GM21390 (cell line): ENCODE data around the gene KPNA3.
"Not testable (repeated sequence)": the region's sequence is repeated elsewhere in the genome, so short reads cannot be mapped to it uniquely, and the experiment has no call there.

Experiments
- ATAC-seq: cut with Tn5 transposase; IDR thresholded peaks from one replicate; pipeline ENCODE4 v1.9.1; 2021; ENCODE audit not compliant: unreplicated experiment

Gene KPNA3, protein sequence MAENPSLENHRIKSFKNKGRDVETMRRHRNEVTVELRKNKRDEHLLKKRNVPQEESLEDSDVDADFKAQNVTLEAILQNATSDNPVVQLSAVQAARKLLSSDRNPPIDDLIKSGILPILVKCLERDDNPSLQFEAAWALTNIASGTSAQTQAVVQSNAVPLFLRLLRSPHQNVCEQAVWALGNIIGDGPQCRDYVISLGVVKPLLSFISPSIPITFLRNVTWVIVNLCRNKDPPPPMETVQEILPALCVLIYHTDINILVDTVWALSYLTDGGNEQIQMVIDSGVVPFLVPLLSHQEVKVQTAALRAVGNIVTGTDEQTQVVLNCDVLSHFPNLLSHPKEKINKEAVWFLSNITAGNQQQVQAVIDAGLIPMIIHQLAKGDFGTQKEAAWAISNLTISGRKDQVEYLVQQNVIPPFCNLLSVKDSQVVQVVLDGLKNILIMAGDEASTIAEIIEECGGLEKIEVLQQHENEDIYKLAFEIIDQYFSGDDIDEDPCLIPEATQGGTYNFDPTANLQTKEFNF

DNA sequence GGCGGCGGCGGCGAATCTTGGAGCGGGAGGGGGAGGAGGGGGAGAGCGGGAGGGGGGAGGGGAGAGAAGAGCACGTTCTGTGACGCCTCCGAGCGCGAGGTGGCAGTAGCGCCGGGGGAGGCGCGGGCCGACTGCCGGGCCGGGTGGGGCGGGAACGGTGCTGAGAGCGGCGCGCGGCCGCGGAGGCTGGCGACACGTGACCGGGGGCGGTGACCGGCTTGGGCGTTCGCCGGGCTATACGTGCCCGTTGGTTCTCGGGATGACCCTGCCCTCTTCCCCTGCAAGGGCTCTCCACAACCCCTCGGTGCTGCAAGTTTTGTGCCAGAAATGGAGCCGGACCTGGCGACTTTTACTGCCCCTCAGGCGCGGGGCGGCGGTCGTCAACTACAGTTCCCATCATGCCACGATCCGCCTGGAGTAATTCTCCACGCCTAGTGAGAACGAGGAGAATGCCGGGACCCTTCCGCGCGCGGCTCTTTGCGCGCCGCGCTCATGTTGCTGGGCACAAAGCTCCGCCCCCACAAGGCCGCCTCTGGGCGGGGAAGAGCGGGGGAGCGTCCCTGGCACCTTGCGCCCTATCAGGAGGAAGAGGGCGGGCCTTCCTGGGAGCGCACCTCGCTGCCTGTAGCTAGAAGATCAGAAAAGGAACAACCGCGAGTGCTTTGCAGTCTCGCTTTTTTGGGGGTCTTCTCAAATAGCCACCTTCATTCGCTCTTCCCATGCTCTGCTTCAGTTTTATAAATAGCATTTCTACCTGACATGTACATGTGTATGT, at the start of gene KPNA3:
Gene KPNA3 (minus strand): TSS at position 133 of the 775 bp plus-strand sequence. CDS start 176 bp downstream, outside the sequence.
- peak; percentile 88 for ATAC-seq

DNA sequence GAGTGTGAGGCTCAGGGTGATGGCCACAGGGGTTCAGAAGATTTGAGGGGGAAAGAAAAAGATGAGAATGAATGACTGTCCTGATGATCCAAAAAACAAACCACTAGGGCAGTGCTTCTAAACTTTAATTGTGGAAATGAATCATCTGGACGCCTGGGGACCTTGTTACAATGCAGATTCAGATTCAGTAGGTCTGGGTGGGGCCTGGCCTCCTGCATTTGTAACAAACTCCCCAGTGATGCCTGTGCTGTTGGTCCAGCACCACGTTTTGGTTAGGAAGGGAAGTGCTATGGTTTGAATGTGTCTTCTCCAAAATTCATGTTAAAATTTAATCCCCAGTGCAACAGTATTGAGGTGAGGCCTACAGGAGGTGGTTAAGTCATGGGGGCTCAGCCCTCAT, 49.5 kb upstream of the KPNA3 start:
- ATAC-seq = no peak

DNA sequence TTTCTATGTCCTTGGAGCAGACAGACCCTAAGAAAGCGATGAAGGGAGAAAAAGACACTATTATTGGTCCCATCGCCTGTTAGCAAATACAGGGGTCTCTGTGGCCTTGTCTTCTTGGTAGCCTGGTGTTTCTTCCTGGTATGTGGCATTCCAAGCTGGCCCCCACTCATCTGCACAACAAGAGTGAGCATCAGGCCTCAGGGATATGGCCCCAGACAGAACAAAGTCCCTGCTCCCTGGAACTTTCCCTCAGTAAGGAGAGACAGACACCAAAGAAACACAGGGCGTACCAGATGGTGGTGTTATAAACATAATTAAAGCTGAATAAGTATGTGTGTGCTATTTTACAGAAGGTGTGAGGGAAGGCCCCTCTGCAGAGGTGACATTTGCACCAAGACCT, 48.2 kb upstream of the KPNA3 start:
- ATAC-seq = no peak

DNA sequence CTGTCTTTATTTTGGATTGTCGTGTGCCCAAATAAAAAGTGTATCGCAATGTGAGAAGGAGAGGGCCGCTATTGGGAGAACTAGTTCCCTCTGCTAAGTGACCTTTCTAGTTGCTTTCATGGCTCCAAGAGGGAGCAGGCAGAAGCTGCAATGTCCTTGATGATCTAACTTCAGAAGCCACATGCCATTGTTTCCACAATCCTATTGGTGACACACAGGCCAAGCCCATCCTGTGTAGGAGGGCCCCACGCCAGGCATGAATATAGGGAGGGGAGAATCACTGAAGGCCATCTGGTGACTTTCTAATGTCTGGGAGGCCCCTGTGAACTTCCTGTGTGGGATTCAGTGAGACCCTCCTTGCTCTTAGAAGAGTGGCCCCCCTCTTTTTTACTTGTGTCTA, 47.8 kb upstream of the KPNA3 start:
- ATAC-seq = no peak

DNA sequence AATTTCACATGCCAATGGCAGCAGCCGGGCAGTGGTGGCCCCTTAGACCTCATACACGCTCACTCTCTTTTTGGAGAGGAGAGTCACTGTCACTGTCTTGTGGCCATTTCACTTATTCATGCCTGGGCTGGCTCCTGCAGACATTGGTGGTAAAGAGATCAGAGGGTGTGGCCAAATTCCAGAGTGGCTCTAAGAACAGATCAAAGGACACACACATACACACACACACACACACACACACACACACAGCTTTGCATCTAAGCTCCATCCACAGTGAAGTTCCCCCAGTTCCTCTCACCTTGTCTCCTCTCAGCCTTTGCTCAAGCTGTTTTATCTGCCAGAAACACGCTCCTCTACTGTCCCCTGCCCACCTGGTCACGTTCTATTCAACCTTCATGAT, 46.5 kb upstream of the KPNA3 start:
- ATAC-seq = no peak

DNA sequence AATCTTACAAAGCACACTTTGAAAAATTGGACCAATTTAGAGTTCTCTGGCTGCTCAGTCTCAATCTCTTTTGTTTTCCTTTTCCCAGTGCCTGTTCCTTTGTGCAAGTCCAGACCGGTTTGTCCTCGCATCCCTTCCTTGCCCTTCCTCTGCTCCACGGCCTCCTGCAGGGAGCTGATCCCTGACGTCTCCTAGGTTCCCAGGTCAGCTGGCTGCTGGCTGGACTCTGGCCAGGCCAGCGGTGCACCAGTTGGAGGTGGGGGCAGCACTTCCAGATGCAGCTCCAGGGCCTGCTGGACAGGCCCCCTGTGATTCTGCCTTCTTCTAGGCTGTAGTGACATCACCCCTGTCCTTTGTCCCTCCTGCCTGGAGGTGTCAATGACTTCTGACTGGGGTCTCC, 44.0 kb upstream of the KPNA3 start:
- ATAC-seq = no peak

DNA sequence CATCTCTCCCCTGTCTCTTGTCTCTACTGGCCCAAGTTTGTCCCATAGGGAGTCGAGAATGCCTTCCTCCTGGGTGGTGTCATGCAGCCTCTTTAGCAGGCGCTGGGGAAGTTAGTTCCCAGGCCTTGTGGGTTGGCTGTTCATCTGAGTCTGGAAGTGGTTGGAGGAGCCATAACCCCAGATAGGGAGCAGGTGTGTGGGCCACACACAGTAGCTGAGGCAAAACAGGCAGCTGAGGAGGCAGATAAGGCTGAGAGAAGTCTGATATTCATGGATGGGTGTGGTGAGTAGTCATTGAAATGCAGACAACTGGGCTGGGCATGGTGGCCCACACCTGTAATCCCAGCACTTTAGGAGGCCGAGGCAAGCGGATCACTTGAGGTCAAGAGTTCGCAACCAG, 40.9 kb upstream of the KPNA3 start:
- ATAC-seq = no peak

DNA sequence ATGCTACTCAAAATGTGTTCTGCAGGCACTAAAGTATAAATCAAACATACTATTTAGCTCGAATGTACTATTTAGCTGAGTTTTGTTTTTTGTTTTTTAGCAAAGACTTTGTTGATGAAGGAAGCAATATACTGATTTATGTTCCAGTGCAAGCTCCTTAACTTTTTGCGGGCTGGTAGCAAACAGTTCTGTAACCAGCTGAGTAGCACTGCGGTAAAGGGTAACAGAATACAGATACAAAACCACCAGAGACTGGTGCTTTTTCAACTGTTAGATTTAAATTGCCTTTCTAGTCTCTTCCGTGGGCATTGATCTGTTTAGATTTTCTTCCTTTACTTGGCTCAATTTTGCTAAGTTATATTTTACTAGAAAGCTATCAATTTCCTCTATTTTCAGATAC, 39.0 kb upstream of the KPNA3 start:
- ATAC-seq = no peak

DNA sequence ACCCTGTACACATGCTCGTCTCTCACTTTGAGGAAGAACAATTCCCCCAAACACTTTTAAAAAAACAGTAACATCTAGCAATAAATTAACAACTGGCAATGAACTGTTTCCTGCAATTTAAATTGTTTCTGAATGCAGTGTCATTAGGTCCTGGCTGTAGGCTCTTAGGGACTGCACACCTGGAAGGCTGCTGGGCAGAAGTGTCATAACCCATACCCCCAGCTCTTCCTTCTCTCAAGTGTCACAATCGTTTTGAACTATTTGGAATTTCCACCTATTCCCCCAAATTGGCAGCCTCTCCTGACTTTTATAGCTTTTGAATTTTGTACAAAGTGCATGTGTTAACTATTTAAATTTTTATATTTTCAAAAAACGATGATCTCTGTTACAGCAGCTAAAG, 38.2 kb upstream of the KPNA3 start:
- no peak for ATAC-seq

DNA sequence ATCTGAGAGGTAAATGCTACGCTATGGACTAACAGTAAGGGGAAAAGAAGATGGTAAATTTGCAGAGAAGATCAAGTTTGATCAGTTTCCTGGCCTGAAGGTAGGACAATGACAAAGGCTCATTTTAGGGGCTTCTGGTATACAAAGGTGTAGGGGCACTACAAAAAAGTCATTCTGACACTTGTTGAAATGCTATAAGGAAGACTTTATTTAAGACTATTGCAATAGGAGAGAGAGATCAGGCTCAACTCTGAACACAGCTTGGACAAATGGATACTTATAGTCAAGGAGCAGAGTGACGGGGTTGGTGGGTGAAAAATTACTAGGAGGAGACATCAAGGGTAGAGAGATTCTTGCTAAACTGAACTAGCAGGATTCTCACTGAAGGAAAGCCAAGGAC, 37.2 kb upstream of the KPNA3 start:
- no peak for ATAC-seq

DNA sequence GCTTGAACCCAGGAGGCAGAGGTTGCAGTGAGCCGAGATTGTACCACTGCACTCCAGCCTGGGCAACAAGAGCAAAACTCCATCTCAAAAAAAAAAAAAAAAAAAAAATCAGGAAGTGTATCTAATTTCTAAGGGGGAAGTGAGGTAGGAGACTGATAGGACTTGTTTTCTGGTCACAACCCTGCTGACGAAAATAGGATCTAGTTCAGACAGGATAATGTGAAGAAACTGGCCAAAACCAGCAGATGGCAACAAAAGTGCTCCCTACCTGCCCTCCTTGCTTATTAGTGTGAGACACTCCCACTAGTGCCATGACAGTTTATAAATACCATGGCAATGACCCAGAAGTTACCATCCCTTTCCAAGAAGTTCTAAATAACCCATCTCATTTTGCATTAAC, 36.0 kb upstream of the KPNA3 start:
- ATAC-seq = no peak

DNA sequence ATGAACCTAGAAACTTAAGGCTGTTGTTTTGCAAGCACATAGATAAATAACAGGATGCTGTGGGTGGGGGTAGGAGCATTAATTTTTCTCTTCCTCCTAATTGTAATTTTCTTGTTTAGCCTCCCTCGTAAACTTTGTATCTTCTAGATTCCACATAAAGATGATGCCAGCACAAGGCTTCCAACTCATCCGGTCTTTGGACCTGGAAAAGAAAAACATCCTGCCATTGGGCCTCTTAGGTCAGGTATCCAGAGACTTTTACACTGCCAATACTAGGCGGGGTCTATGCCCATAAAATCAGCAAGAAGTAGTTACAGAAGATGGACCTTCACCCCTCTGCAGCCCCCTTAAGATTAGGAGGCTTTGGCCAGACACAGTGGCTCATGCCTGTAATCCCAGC, 35.4 kb upstream of the KPNA3 start:
- no peak for ATAC-seq

DNA sequence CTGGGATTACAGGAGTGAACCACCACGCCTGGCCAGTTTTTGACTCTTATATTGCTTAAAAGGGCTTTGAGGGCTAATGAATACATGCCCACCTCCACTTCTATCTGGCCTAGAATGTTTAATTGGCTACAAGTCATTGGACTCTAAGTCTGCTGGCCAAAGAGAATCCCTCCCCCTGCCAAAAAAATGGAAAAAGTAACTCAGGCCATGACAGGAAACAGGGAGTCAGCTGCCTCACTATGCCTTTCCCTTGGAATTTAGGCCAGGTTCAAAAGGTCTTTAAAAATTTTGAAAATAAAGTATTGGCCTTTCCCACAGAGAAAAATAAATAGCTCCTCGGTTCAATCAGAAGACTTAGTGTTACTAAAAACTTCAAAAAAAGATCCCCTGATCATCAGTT, 34.9 kb upstream of the KPNA3 start:
- no peak for ATAC-seq

DNA sequence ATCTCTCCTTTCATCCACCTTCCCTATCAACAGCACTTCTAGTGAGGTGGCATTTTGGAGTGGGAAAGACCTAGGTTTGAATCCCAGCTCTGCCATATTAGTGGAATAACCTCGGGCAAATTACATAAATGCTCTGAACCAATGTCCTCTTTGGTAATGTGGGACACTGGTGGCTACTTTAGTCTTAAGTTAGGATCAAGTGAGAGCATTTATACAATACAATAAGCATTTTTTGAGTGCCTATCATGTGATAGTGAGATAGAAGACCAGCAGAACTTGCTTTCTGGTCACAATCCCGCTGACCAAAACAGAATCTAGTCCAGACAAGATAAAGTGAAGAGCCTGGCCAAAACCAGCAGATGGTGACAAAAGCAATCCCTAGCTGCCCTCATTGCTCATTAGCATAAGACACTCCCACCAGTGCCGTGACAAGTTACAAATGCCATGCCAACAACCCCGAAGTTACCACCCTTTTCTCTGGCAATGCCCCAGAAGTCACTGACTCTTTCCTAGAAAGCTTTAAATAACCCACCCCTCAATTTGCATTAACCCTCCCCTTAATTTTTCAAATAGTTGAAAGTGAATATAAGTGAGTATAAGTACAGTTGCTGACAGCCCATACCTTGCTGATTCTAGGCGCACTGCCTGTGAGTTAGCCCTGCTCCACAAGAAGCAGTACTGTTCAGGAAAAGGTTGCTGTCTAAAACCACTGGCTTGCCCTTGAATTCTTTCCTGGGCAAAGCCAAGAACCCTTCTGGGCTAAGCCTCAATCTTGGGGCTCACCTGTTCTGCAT, 28.9 kb upstream of the KPNA3 start:
- ATAC-seq = no peak

DNA sequence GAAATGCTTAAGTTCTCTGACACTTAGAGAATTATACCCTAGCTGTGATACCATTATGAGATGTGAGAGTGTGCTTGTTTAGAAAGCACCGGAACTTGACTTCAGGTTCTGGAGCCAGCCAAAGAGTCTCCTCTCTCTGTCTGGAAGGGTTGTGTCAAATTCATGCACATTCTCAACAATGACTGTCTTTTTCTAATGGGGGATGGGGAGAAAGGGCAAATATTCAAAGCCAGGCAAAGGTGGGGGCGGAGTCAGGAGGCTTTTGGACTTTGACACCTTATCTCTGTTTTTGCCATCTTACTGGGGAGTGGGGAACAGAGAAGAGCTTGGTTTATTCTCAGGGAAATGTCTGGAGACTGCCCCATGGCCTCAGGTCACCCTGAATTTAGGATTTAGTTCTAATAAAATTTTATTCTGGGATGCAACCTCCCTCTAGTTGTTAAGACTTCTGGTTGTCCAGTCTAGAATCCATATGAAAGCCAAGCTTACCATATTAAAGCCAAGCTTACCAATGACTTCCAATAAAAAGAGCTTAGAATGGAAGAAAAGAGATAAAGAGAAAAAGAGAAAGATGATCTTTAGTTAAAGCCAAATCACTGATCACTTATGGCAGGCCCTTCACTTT, 28.2 kb upstream of the KPNA3 start:
- no peak for ATAC-seq

DNA sequence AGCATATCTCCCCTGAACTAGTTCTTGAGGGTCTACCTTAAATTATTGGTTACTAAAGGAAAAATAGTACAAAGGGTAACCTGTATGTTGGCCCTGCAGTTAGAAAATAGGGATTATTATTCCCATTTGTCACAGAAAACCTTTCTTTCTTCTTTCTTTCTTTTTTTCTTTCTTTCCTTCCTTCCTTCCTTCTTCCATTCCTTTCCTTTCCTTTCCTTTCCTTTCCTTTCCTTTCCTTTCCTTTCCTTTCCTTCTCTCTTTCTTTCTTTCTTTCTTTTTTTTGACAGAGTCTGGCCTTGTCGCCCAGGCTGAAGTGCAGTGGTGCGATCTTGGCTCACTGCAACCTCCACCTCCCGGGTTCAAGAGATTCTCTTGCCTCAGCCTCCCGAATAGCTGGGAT, 23.6 kb upstream of the KPNA3 start:
- ATAC-seq = not testable (repeated sequence)

DNA sequence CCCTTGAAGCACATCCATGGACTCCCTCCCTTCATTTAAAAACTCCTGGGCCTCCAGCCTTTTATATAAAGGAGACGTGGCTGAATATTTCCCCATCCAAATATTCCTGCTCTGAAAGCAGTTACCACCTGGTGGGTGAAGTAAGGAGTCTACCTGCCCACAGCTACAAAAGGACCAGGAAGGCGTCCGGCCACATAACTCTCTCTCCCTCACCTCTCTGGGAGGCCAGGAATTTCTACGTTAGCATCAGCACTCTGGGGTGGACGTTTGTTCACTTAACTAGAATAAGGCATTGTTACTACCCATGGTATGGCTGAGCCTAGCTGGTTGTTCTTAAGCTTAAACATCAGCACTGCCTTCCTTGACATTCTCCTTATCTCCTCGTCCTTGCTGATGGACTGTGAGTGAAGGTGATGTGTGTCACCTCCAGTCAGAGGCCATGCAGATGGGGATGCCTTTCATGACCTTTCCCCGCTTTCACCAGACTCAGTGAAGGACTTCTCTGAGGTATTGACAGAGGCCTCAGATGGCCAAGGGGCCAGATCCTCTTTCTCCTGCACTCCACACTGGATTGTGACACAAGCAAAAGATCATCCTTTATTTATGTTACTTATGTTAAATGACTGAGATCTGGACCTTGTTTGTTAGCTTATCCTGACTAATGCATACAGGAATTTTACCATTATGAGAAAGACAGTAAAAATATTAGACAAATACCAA, 22.2 kb upstream of the KPNA3 start:
- ATAC-seq = no peak

DNA sequence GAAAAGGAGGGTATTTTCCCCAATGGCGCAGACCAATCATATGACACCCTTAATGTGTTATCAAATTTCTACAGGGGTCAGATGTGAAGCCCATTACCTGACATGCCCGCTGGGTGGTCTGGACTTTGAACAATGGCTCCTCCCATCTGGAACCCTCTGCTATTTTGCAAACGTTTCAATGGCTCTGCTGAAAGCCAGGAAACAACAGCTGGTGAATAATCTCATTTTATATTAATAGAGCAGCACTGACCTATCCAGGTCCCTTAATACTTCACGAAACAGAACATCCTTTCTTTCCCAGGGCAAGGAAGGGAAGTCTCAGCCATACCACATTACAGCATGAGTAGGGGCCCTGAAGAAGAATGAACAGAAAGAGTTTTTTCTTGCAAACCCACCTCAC, 20.3 kb upstream of the KPNA3 start:
- no peak for ATAC-seq

DNA sequence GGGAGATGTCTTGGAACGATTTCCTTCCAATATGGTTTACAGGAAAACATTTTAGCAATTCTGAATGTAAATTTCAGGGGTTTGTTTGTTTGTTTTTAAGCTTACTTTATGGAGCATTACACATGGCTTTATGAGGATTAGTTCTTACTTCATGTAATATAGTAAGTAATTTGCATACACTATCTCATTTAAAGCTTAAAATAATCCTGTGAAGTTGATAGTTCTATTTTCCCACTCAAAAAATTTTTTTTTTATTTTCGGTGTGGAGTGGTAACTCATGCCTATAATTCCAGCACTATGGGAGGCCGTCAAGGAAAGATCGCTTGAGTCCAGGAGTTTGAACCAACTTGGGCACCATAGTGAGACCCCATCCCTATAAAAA, 19.0 kb upstream of the KPNA3 start:
- no peak for ATAC-seq
